GM12878 (cell line): ENCODE data around the gene ZC3H7B. TPM values are rescaled to one million over a fixed set of nuclear protein-coding genes. Genes with fewer than 3 reads are reported as not detected.

Experiments
- ATAC-seq: fragments of 200-7000 bp; cut with Tn5 transposase; 3 replicates; pipeline ENCODE4 v1.9.1; 2020; ENCODE audit warnings: mild to moderate bottlenecking, moderate library complexity
- BruUV-seq: library from RNA; stranded (reverse); fragments of 400-500 nt; replicated peaks from 2 replicates; lab custom pipeline; 2021; lab: Mats Ljungman, UMichigan
- CTCF ChIA-PET: fragments of 300-600 bp; sonication (Branson Sonifier 250); formaldehyde crosslinking; extraction: SDS; loops from one replicate; lab custom pipeline; 2021; ENCODE audit warnings: inconsistent platforms; lab: Yijun Ruan, JAX
- POLR2A ChIA-PET: fragments of 350-600 bp; formaldehyde crosslinking; extraction: SDS; loops from one replicate; lab custom pipeline; 2021; ENCODE audit warnings: inconsistent platforms; lab: Charles Lee
- RAD21 ChIA-PET: fragments of 300-600 bp; sonication (Branson Sonifier 250); formaldehyde crosslinking; loops from one replicate; lab custom pipeline; 2023; ENCODE audit warnings: antibody characterized with exemption; ENCODE audit not compliant: unreplicated experiment; lab: Charles Lee
- SMC1A ChIA-PET: fragments of 300-600 bp; sonication (Branson Sonifier 250); formaldehyde crosslinking; loops from one replicate; lab custom pipeline; 2023; ENCODE audit not compliant: unreplicated experiment, uncharacterized antibody; lab: Charles Lee
- DNase-seq: peaks from one replicate; pipeline ENCODE4 v3.0.0-alpha.2; 2011; ENCODE audit warnings: low read depth, low spot score
- FAIRE-seq: peaks from 3 replicates; lab custom pipeline; 2011; peaks lifted over from hg19 to GRCh38; lab: Jason Lieb, UNC
- H2AFZ ChIP-seq: 2 replicates; pipeline ENCODE4 v1.6.0; 2011; ENCODE audit warnings: low read depth, low read length, control low read depth; ENCODE audit not compliant: control insufficient read depth
- H3K27ac ChIP-seq: 2 replicates; pipeline ENCODE4 v1.5.1; 2011; ENCODE audit warnings: control low read depth; ENCODE audit not compliant: control insufficient read depth, insufficient read depth
- H3K27me3 ChIP-seq, 2 experiments: replicated peaks in 1 of 2; 2 replicates each; pipeline versions ENCODE4 v1.6.0 to v1.6.1; 2011; ENCODE audit warnings: low read length in 1 of 2; ENCODE audit not compliant: control insufficient read depth in 2 of 2, insufficient read depth in 2 of 2
- H3K36me3 ChIP-seq, 2 experiments: 2 replicates each; pipeline ENCODE4 v1.5.1; 2011; ENCODE audit warnings: low read length in 1 of 2; ENCODE audit not compliant: control insufficient read depth in 2 of 2, insufficient read depth in 2 of 2
- H3K4me1 ChIP-seq: 2 replicates; pipeline ENCODE4 v1.6.1; 2011; ENCODE audit warnings: mild to moderate bottlenecking, low read length, moderate library complexity, mixed read lengths; ENCODE audit not compliant: control insufficient read depth, insufficient read depth
- H3K4me2 ChIP-seq: 2 replicates; pipeline ENCODE4 v1.6.0; 2011; ENCODE audit warnings: control low read depth; ENCODE audit not compliant: control insufficient read depth, insufficient read depth
- H3K4me3 ChIP-seq: fragments of 200-600 bp; sonication (generic); 2 replicates; pipeline ENCODE4 v1.5.1; 2016
- H3K79me2 ChIP-seq: 2 replicates; pipeline ENCODE4 v1.6.0; 2011; ENCODE audit warnings: low read length; ENCODE audit not compliant: control insufficient read depth, insufficient read depth
- H3K9ac ChIP-seq: 2 replicates; pipeline ENCODE4 v1.8.0; 2011; ENCODE audit warnings: low read length, control low read depth, mixed read lengths; ENCODE audit not compliant: control insufficient read depth, insufficient read depth
- H3K9me3 ChIP-seq: replicated peaks from 3 replicates; pipeline ENCODE4 v1.5.1; 2011; ENCODE audit warnings: mild to moderate bottlenecking, low read length; ENCODE audit not compliant: control insufficient read depth, insufficient read depth
- H4K20me1 ChIP-seq: 2 replicates; pipeline ENCODE4 v1.6.0; 2011; ENCODE audit not compliant: control insufficient read depth, insufficient read depth
- CBFB ChIP-seq: IDR thresholded peaks from 2 replicates; pipeline ENCODE4 v1.6.1; 2016; ENCODE audit warnings: antibody characterized with exemption, low read depth
- CHD4 ChIP-seq: fragments of 200-600 bp; sonication (generic); IDR thresholded peaks from 2 replicates; pipeline ENCODE4 v1.6.1; 2016; ENCODE audit warnings: mild to moderate bottlenecking
- CREM ChIP-seq: IDR thresholded peaks from 2 replicates; pipeline ENCODE4 v1.6.1; 2014; ENCODE audit warnings: antibody characterized with exemption, low read depth
- CTCF ChIP-seq, 3 experiments: IDR thresholded peaks in 2 of 3; conservative IDR thresholded peaks in 1 of 3; 2 replicates each; pipeline ENCODE4 v1.5.1; 2011; ENCODE audit warnings: low read depth in 3 of 3, low read length in 3 of 3, mild to moderate bottlenecking in 3 of 3, control low read depth in 2 of 3, moderate library complexity in 2 of 3, inconsistent platforms in 1 of 3, mixed read lengths in 1 of 3; ENCODE audit not compliant: control insufficient read depth in 2 of 3, insufficient read depth in 1 of 3; ENCODE audit errors: extremely low read depth in 1 of 3
- EZH2 ChIP-seq: IDR thresholded peaks from 2 replicates; pipeline ENCODE4 v1.6.1; 2012; ENCODE audit warnings: low read depth, mild to moderate bottlenecking, control low read depth, inconsistent platforms, low read length, borderline replicate concordance; ENCODE audit not compliant: control insufficient read depth
- IKZF2 ChIP-seq, 2 experiments: fragments of 450-650 bp; IDR thresholded peaks; 2 replicates each; pipeline ENCODE4 v1.6.1; 2017; ENCODE audit warnings: mild to moderate bottlenecking in 2 of 2, moderate library complexity in 2 of 2
- JUNB ChIP-seq: IDR thresholded peaks from 2 replicates; pipeline ENCODE4 v1.6.1; 2016; ENCODE audit warnings: antibody characterized with exemption, mild to moderate bottlenecking
- MTA2 ChIP-seq: fragments of 450-650 bp; IDR thresholded peaks from 2 replicates; pipeline ENCODE4 v1.6.1; 2016; ENCODE audit warnings: low read depth, mild to moderate bottlenecking, moderate library complexity
- MXI1 ChIP-seq: fragments of 150-350 bp; IDR thresholded peaks from 2 replicates; pipeline ENCODE4 v1.6.1; 2011; ENCODE audit warnings: low read depth, mild to moderate bottlenecking, inconsistent platforms, low read length, improper control_type of control experiment
- MYB ChIP-seq: fragments of 150-350 bp; IDR thresholded peaks from 2 replicates; pipeline ENCODE4 v1.6.1; 2014; ENCODE audit warnings: mild to moderate bottlenecking, low read depth, low read length, borderline replicate concordance
- NFIC ChIP-seq: IDR thresholded peaks from 2 replicates; pipeline ENCODE4 v1.6.1; 2012; ENCODE audit warnings: low read depth, mild to moderate bottlenecking, inconsistent platforms, low read length, moderate library complexity
- NFYB ChIP-seq: IDR thresholded peaks from 2 replicates; pipeline ENCODE4 v1.6.1; 2011; ENCODE audit warnings: low read depth, mild to moderate bottlenecking, low read length, improper control_type of control experiment, moderate library complexity; ENCODE audit not compliant: insufficient read depth
- NR2C2 ChIP-seq: IDR thresholded peaks from 2 replicates; pipeline ENCODE4 v1.6.1; 2011; ENCODE audit warnings: borderline replicate concordance, low read depth; ENCODE audit not compliant: control insufficient read depth, insufficient read length
- SMC3 ChIP-seq: IDR thresholded peaks from 2 replicates; pipeline ENCODE4 v1.6.1; 2011; ENCODE audit warnings: low read length, improper control_type of control experiment, borderline replicate concordance
- SREBF1 ChIP-seq: IDR thresholded peaks from 2 replicates; pipeline ENCODE4 v1.6.1; 2012; ENCODE audit warnings: mild to moderate bottlenecking, low read length
- SRF ChIP-seq, 2 experiments: IDR thresholded peaks; 2 replicates each; pipeline ENCODE4 v1.6.1; 2011; ENCODE audit warnings: low read depth in 2 of 2, low read length in 2 of 2, mild to moderate bottlenecking in 1 of 2, moderate library complexity in 1 of 2
- STAT1 ChIP-seq: fragments of 450-650 bp; conservative IDR thresholded peaks from 2 replicates; pipeline ENCODE4 v1.6.1; 2014; ENCODE audit warnings: antibody characterized with exemption, mild to moderate bottlenecking
- ZNF217 ChIP-seq: fragments of 450-650 bp; IDR thresholded peaks from 2 replicates; pipeline ENCODE4 v1.6.1; 2017; ENCODE audit warnings: antibody characterized with exemption, mild to moderate bottlenecking
- ZSCAN29 ChIP-seq: fragments of 450-650 bp; IDR thresholded peaks from 2 replicates; pipeline ENCODE4 v1.6.1; 2017; ENCODE audit warnings: mild to moderate bottlenecking, moderate library complexity
- WGBS: methylation state at CpG from one replicate; pipeline ENCODE4 v1.1.6; 2016; ENCODE audit warnings: low lambda C conversion rate; ENCODE audit not compliant: insufficient replicate concordance, insufficient coverage; ENCODE audit errors: missing lambda C conversion rate; 5-methylcytosine and 5-hydroxymethylcytosine counted together
- in situ Hi-C: fragments of 300-500 bp; cut with MboI; formaldehyde crosslinking; loops from 9 replicates; pipeline ENCODE4 v1.14.3; 2018; ENCODE audit warnings: mixed read lengths
- intact Hi-C: fragments of 100-400 bp; cut with micrococcal nuclease; formaldehyde crosslinking; loops from one replicate; pipeline ENCODE4 v1.14.2; 2022; ENCODE audit not compliant: unreplicated experiment
- polyA plus RNA-seq, 11 experiments: library from polyadenylated mRNA; depleted of rRNA in 4 of 11; unstranded in 6 of 11; stranded (reverse) in 5 of 11; fragments of >200 nt; fragmentation: Nextera tagmentation in 4 of 11; fragmentation: Illumina TruSeq in 1 of 11; extraction: Ambion mirVana in 4 of 11; extraction: Trizol in 1 of 11; gene quantifications; 1 replicate in 1 of 11; 2 replicates in 10 of 11; pipeline versions ENCODE4 v1.2.1 to v1.2.3, GENCODE V29; 2011 to 2016; ENCODE audit warnings: inconsistent platforms in 2 of 11, missing spikeins in 2 of 11, low read depth in 1 of 11
- total RNA-seq, 4 experiments: library from RNA; depleted of rRNA in 3 of 4; stranded (reverse); fragments of >200 nt in 3 of 4; fragmentation: Illumina TruSeq in 1 of 4; extraction: Trizol in 1 of 4; gene quantifications; 2 replicates each; pipeline versions ENCODE4 v1.2.1 to v1.2.3, GENCODE V29; 2013 to 2021
- TF ChIP-seq, protein P1 (sequence below): fragments of 450-650 bp; IDR thresholded peaks from 2 replicates; pipeline ENCODE4 v1.6.1; 2017; ENCODE audit warnings: mild to moderate bottlenecking, moderate library complexity

The ZC3H7B gene
- total and polyA plus RNA-seq, 10 of the 15 experiments (the other 5 are each of a cell fraction or from before 2014, with no cell fraction given): 0.26 to 52.3 (median 22.4) TPM

- Histone ChIP-seq H2AFZ (peak overlapping the region; percentile 90), H3K79me2 (no peaks in the 10 kb centered on the region), H3K9me3 (no peaks in the 10 kb centered on the region), H3K4me2 (peak overlapping the region; percentile 54; the same call in 1 of the 2 replicates), H3K4me1 (peaks cover 14% of the 10 kb centered on the region), H3K27ac (peak overlapping the region; percentile 61; the same call in 1 of the 2 replicates), H4K20me1 (no peaks in the 10 kb centered on the region), H3K9ac (peak overlapping the region; percentile 72; the same call in 1 of the 2 replicates), H3K4me3 (no peak overlapping the region), H3K36me3 (no peaks in the 10 kb centered on the region), H3K27me3 (no peaks in the 10 kb centered on the region)
- FAIRE-seq (no peak), ATAC-seq (peak; percentile 57), DNase-seq (no peak)
- WGBS: 9% methylated on average over 6 of the region's 8 CpGs
- SMC1A ChIA-PET: interaction anchor here (1.5 to 4.7 kb wide), 4 partner anchors 43 to 112 kb away, joined by 3 to 62 read pairs (median 34); no protein-coding TSS in a partner anchor
- no TSS peak for BruUV-seq
- in situ Hi-C loops (no loop called here), intact Hi-C loops (loop anchor here (2.0 kb wide), 1 partner anchor 41 kb away; the partner anchor contains the start of gene TOB2)
- POLR2A ChIA-PET: interaction anchor here (0.5 to 0.7 kb wide), 2 partner anchors 65 to 1319 kb away, joined by 3 to 4 read pairs; no protein-coding TSS in a partner anchor
- RAD21 ChIA-PET: interaction anchor here (0.7 to 5.4 kb wide), 6 partner anchors 40 to 1039 kb away, joined by 3 to 60 read pairs (median 4); no protein-coding TSS in a partner anchor
- CTCF ChIA-PET: interaction anchor here (0.6 to 7.8 kb wide), 12 partner anchors 43 to 191 kb away, joined by 3 to 141 read pairs (median 12); partner anchors contain the start of genes ACO2, PHF5A and POLR3H
- TF ChIP-seq MTA2 (0 out of 2 replicates have a peak, but pooled peaks have one; percentile 11), CTCF (IDR thresholded peaks at IDR 0.05 in 2 of 3, conservative IDR thresholded peaks at IDR 0.05 in 1 of 3; ENCODE audit: control insufficient read depth in 2 of 3, extremely low read depth in 1 of 3, insufficient read depth in 1 of 3, low read depth in 3 of 3, low read length in 3 of 3) (no peak), JUNB (no peak), SMC3 (no peak), MXI1 (no peak), ZNF217 (no peak), SRF (IDR thresholded peaks at IDR 0.05; ENCODE audit: low read depth in 2 of 2, low read length in 2 of 2) (no peak), CREM (peak; percentile 66; the same call in 1 of the 2 replicates), SREBF1 (no peak), STAT1 (no peak), NFYB (no peak), CHD4 (no peak), NR2C2 (no peak), NFIC (peak; percentile 60; the same call in 1 of the 2 replicates), ZSCAN29 (no peak), IKZF2 (IDR thresholded peaks at IDR 0.05) (no peak), MYB (no peak), EZH2 (no peak), CBFB (0 out of 2 replicates have a peak, but pooled peaks have one; percentile 33)
- TF ChIP-seq, protein P1, sequence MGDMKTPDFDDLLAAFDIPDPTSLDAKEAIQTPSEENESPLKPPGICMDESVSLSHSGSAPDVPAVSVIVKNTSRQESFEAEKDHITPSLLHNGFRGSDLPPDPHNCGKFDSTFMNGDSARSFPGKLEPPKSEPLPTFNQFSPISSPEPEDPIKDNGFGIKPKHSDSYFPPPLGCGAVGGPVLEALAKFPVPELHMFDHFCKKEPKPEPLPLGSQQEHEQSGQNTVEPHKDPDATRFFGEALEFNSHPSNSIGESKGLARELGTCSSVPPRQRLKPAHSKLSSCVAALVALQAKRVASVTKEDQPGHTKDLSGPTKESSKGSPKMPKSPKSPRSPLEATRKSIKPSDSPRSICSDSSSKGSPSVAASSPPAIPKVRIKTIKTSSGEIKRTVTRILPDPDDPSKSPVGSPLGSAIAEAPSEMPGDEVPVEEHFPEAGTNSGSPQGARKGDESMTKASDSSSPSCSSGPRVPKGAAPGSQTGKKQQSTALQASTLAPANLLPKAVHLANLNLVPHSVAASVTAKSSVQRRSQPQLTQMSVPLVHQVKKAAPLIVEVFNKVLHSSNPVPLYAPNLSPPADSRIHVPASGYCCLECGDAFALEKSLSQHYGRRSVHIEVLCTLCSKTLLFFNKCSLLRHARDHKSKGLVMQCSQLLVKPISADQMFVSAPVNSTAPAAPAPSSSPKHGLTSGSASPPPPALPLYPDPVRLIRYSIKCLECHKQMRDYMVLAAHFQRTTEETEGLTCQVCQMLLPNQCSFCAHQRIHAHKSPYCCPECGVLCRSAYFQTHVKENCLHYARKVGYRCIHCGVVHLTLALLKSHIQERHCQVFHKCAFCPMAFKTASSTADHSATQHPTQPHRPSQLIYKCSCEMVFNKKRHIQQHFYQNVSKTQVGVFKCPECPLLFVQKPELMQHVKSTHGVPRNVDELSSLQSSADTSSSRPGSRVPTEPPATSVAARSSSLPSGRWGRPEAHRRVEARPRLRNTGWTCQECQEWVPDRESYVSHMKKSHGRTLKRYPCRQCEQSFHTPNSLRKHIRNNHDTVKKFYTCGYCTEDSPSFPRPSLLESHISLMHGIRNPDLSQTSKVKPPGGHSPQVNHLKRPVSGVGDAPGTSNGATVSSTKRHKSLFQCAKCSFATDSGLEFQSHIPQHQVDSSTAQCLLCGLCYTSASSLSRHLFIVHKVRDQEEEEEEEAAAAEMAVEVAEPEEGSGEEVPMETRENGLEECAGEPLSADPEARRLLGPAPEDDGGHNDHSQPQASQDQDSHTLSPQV: no peak
Measured at GRCh38 chr22:41405588-41405987, 104.3 kb downstream of the ZC3H7B start.
